AG10803 (cell line): Measurements from ENCODE around the gene IMMP2L.
A peak's percentile ranks its signal among the peaks of the same experiment; 100 is the strongest.

ENCODE experiments used
- DNase-seq: peaks from one replicate; pipeline ENCODE4 v3.0.0; 2010; ENCODE audit warnings: low read depth
- H3K4me3 ChIP-seq: 2 replicates; pipeline ENCODE4 v1.5.1; 2011; ENCODE audit warnings: mild to moderate bottlenecking, low read length, control low read depth
- TF ChIP-seq, protein P1 (sequence below): conservative IDR thresholded peaks from 2 replicates; pipeline ENCODE4 v1.5.1; 2011; ENCODE audit warnings: mild to moderate bottlenecking, low read length, control low read depth, inconsistent platforms

IMMP2L gene

DNA sequence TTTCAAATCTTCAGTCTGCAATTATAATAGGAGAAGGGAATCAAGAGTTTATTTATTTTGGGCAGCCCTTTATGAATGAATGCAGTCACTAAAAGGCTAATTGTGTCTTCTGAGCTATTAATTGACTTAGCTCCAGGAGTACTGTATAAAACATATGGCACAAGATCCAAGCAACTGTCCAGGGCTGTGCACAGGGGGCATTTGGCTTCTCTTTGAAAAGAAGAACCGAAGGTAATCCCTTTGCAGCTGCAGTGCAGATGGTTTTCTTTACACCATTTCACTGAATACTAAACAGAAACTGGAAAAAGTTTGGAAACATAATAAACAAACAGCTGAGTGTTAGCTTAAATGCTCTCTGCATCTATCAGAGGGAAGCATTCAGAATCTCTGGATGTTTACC is 753.9 kb downstream of the IMMP2L start:
- TF ChIP-seq, protein P1, sequence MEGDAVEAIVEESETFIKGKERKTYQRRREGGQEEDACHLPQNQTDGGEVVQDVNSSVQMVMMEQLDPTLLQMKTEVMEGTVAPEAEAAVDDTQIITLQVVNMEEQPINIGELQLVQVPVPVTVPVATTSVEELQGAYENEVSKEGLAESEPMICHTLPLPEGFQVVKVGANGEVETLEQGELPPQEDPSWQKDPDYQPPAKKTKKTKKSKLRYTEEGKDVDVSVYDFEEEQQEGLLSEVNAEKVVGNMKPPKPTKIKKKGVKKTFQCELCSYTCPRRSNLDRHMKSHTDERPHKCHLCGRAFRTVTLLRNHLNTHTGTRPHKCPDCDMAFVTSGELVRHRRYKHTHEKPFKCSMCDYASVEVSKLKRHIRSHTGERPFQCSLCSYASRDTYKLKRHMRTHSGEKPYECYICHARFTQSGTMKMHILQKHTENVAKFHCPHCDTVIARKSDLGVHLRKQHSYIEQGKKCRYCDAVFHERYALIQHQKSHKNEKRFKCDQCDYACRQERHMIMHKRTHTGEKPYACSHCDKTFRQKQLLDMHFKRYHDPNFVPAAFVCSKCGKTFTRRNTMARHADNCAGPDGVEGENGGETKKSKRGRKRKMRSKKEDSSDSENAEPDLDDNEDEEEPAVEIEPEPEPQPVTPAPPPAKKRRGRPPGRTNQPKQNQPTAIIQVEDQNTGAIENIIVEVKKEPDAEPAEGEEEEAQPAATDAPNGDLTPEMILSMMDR = no peak
- H3K4me3 ChIP-seq = no peak overlapping the region
- no peak for DNase-seq

GRCh38 chr7:110804501-110804900 is 757.8 kb downstream of the IMMP2L start:
- no peak for DNase-seq
- no peak overlapping the region for H3K4me3 ChIP-seq
- TF ChIP-seq, protein P1 = no peak

- no peak for DNase-seq
- no peak overlapping the region for H3K4me3 ChIP-seq
- TF ChIP-seq, protein P1 = no peak
These were observed 758.6 kb downstream of the IMMP2L start for GRCh38 chr7:110803602-110804143.

GRCh38 chr7:110801502-110801901 is 760.8 kb downstream of the IMMP2L start:
- H3K4me3 ChIP-seq = no peak overlapping the region
- no peak for DNase-seq
- TF ChIP-seq, protein P1 = no peak

- no peak overlapping the region for H3K4me3 ChIP-seq
- TF ChIP-seq, protein P1 = no peak
- DNase-seq = no peak
These were observed 761.3 kb downstream of the IMMP2L start for GRCh38 chr7:110800984-110801383.

GRCh38 chr7:110797656-110798055 is 764.6 kb downstream of the IMMP2L start:
- H3K4me3 ChIP-seq = no peak overlapping the region
- TF ChIP-seq, protein P1 = no peak
- no peak for DNase-seq

- DNase-seq = peak; percentile 5
- TF ChIP-seq, protein P1 = no peak
These were observed 771.3 kb downstream of the IMMP2L start for GRCh38 chr7:110790992-110791391.

More at GRCh38 chr7:110790992-110791391, 771.3 kb downstream of the IMMP2L start:
- no peak overlapping the region for H3K4me3 ChIP-seq
